ENCODE data around the gene ZNF37A. TPM values are rescaled to one million over a fixed set of nuclear protein-coding genes. Genes with fewer than 3 reads are reported as not detected.
"Not testable (repeated sequence)": the region's sequence is repeated elsewhere in the genome, so short reads cannot be mapped to it uniquely, and the experiment has no call there.

ZNF37A gene
- total and polyA plus RNA-seq, 9 donors = 7.5 to 26.8 (median 21.2) TPM

GRCh38 chr10:38054361-38054797 is 39.8 kb upstream of the ZNF37A start:
- Histone ChIP-seq H3K9me3 (peaks cover 2 to 15% of the 10 kb centered on the region in 2 donors), H3K4me3 (no peak overlapping the region), H3K4me1 (ENCODE audit: insufficient read depth) (no peaks in the 10 kb centered on the region), H3K27me3 (no peaks in the 10 kb centered on the region), H3K27ac (no peak overlapping the region), H3K36me3 (no peaks in the 10 kb centered on the region)
- no peak for DNase-seq
- TF ChIP-seq CTCF (IDR thresholded peaks at IDR 0.05) (no peak), POLR2A (IDR thresholded peaks at IDR 0.05) (no peak), EP300 (IDR thresholded peaks at IDR 0.05) (no peak)
- intact Hi-C loops (cut with DNase I) = no loop called here

- H3K9me3 ChIP-seq = peaks cover 2 to 15% of the 10 kb centered on the region in 2 donors
- H3K27ac ChIP-seq; H3K4me3 ChIP-seq; H3K4me1 ChIP-seq (ENCODE audit: insufficient read depth); H3K36me3 ChIP-seq; H3K27me3 ChIP-seq; intact Hi-C loops (cut with DNase I); DNase-seq: not testable (repeated sequence)
- 97 to 98% (median 98%) methylated on average over 5 of the region's 5 CpGs for WGBS, 3 donors
Measured at GRCh38 chr10:38055274-38055894, 38.8 kb upstream of the ZNF37A start.

GRCh38 chr10:38069663-38070062 is 24.5 kb upstream of the ZNF37A start:
- H3K36me3 ChIP-seq; intact Hi-C loops (cut with DNase I); H3K27ac ChIP-seq; H3K27me3 ChIP-seq; H3K4me3 ChIP-seq; H3K9me3 ChIP-seq; DNase-seq; H3K4me1 ChIP-seq (ENCODE audit: insufficient read depth): not testable (repeated sequence)
- WGBS, 3 donors = 29 to 66% (median 59%) methylated on average over 1 of the region's 1 CpG

GRCh38 chr10:38070501-38070900 is 23.6 kb upstream of the ZNF37A start:
- 85 to 91% (median 91%) methylated on average over 8 of the region's 8 CpGs for WGBS, 3 donors
- Histone ChIP-seq H3K4me1 (ENCODE audit: insufficient read depth) (no peaks in the 10 kb centered on the region), H3K9me3 (no peaks in the 10 kb centered on the region), H3K4me3 (no peak overlapping the region), H3K36me3 (no peaks in the 10 kb centered on the region), H3K27ac (no peak overlapping the region), H3K27me3 (no peaks in the 10 kb centered on the region)
- no peak for DNase-seq
- no peak for TF ChIP-seq CTCF (IDR thresholded peaks at IDR 0.05)
- TF ChIP-seq POLR2A (IDR thresholded peaks at IDR 0.05) = no peak
- TF ChIP-seq EP300 (IDR thresholded peaks at IDR 0.05) = no peak
- intact Hi-C loops (cut with DNase I) = no loop called here

- no peaks in the 10 kb centered on the region for H3K36me3 ChIP-seq
- no peaks in the 10 kb centered on the region for H3K4me1 ChIP-seq (ENCODE audit: insufficient read depth)
- DNase-seq = no peak
- no peaks in the 10 kb centered on the region for H3K27me3 ChIP-seq
- TF ChIP-seq POLR2A (IDR thresholded peaks at IDR 0.05) (no peak), CTCF (IDR thresholded peaks at IDR 0.05) (no peak), EP300 (IDR thresholded peaks at IDR 0.05) (no peak)
- H3K4me3 ChIP-seq = no peak overlapping the region
- intact Hi-C loops (cut with DNase I) = no loop called here
- no peak overlapping the region for H3K27ac ChIP-seq
- H3K9me3 ChIP-seq = peaks cover 0 to 7% of the 10 kb centered on the region in 2 donors
Measured at GRCh38 chr10:38072552-38072951, 21.6 kb upstream of the ZNF37A start.

Data from ovary (tissue), 9 donors.